SK-N-MC (cell line): ENCODE data around the gene NEGR1.

Source experiments
- EZH2 ChIP-seq: fragments of 200-600 bp; sonication (generic); IDR thresholded peaks from one replicate; pipeline ENCODE4 v1.6.1; 2017; ENCODE audit warnings: antibody characterized with exemption
- POLR2AphosphoS5 ChIP-seq: IDR thresholded peaks from 2 replicates; pipeline ENCODE4 v1.6.1; 2012; ENCODE audit warnings: mild to moderate bottlenecking, low read depth, low read length, borderline replicate concordance

DNA sequence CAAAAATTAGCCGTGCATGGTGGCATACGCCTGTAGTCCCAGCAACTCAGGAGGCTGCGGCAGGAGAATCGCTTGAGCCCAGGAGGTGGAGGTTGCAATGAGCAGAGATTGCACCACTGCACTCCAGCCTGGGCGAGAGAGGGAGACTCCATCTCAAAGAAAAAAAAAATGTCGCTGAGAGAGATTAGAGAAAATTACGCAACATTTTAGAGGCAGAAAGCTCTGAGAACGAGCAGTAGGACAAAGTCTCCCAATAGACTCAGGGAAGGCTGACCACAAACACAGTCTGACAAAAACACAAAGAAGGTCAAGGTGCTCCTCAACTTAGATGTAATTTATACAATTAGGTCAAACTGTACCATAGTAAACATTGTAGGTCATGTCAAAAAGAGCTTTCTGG is 833.9 kb downstream of the NEGR1 start:
- TF ChIP-seq POLR2AphosphoS5 (no peak), EZH2 (no peak)
